Mucosa of descending colon (tissue), 3 donors: ENCODE results near the gene AKAP14. TPM values are rescaled to one million over a fixed set of nuclear protein-coding genes. Genes with fewer than 3 reads are reported as not detected.
"Not testable (repeated sequence)": the region's sequence is repeated elsewhere in the genome, so short reads cannot be mapped to it uniquely, and the experiment has no call there.

Experiments
- ATAC-seq: fragments of 200-7000 bp; cut with Tn5 transposase; one replicate; pipeline ENCODE4 v1.9.1; 2020; ENCODE audit warnings: mild to moderate bottlenecking, moderate library complexity
- DNase-seq, 3 donors: peaks; one replicate each; pipeline ENCODE4 v3.0.0-alpha.2; 2020
- H3K36me3 ChIP-seq: fragments of 200-600 bp; one replicate; pipeline ENCODE4 v1.8.0; 2021; ENCODE audit warnings: low read depth, mild to moderate bottlenecking
- H3K4me1 ChIP-seq: fragments of 200-600 bp; one replicate; pipeline ENCODE4 v1.8.0; 2021; ENCODE audit warnings: low read depth, mild to moderate bottlenecking
- H3K4me3 ChIP-seq: fragments of 200-600 bp; one replicate; pipeline ENCODE4 v1.8.0; 2021; ENCODE audit warnings: mild to moderate bottlenecking
- H3K9me3 ChIP-seq: fragments of 200-600 bp; one replicate; pipeline ENCODE4 v1.8.0; 2021; ENCODE audit warnings: mild to moderate bottlenecking
- CTCF ChIP-seq: fragments of 200-600 bp; IDR thresholded peaks from one replicate; pipeline ENCODE4 v1.8.0; 2022; ENCODE audit warnings: antibody characterized with exemption, mild to moderate bottlenecking
- intact Hi-C, 2 donors: fragments of 100-400 bp; cut with DNase I in 1 of 2; cut with micrococcal nuclease in 1 of 2; formaldehyde crosslinking; loops; one replicate each; pipeline versions ENCODE4 v1.11.0 to v1.11.1; 2022; cut with DNase I, micrococcal nuclease
- total RNA-seq, 3 donors: library from RNA; stranded (reverse); fragmentation: NEBNext Ultra II Directional in 2 of 3; extraction: Animal tissue kit (Norgen Biotek cat#: 25700) in 2 of 3; gene quantifications; one replicate each; pipeline versions ENCODE4 v1.2.1 to v1.2.4, GENCODE V29; 2021 to 2023
- donor health status: DM: no; HTN: no; CAD: no; lungs with moderate emphysema.
- donor health status: DM: no; HTN: no; CAD: no.
- donor health status: DM: no; HTN: yes; CAD: no.

The AKAP14 gene
- total RNA-seq, 3 donors from 2014 or later: not detected

DNA sequence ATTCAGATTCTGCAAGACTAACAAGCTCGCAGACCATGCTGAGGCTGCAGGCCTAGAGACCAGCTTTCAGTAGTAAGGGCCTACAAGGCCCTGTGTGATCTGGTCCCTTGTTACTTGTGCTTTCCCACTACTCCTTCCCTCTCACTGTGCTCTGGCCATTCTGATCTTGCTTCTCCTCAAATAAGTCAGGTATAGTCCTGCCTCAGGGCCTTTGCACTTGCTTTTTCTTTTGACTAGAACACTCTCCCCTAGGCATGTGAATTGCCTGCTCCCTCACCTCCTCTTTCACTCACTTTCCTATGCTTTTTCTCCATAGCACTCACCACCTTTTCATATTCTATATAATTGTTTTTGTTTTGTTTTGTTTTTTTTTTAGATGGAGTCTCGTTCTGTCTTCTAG, 22.2 kb downstream of the AKAP14 start:
- TF ChIP-seq CTCF: no peak

DNA sequence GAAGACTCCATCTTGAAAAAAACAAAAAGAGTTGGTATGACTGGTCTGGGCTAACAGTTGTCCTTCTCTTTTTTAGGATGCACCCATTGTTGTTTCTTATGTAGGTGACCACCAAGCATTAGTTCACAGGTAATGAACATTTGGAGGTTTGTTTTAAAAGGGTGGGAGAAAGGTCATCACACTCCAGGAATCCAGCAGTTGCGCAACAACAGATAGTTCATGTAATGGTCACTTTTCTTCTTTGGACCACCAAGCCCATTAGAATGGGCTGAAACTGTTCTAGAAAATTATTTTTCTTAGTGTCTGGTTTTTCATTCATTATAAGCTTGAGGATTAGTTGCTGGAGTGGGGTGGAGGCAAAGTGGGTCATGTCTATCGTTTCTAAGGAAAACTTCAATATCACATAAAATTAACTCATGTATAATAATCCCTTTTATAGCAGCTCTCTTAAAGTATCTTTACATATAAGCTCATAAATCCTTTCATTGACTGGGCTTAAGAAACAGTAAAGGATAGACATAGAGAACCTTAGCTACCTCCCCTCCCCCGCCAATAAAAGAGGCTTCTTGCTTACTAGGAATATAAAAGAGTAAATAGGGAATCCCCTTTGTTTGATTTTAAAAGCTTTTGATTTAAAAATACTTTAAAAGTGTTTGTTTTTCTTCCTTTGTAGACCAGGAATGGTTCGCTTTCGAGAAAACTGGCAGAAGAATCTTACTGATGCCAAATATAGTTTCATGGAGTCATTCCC, 24.3 kb downstream of the AKAP14 start:
- Histone ChIP-seq H3K4me1 (no peaks in the 10 kb centered on the region), H3K36me3 (no peaks in the 10 kb centered on the region), H3K9me3 (no peaks in the 10 kb centered on the region), H3K4me3 (no peak overlapping the region)
- TF ChIP-seq CTCF: no peak
- no peak for ATAC-seq
- intact Hi-C loops: no loop called here
- DNase-seq: no peak

More for the DNA sequence above, 22.2 kb downstream of the AKAP14 start:
- H3K36me3 ChIP-seq: no peaks in the 10 kb centered on the region
- no peaks in the 10 kb centered on the region for H3K4me1 ChIP-seq
- ATAC-seq (no peak), DNase-seq (no peak)
- intact Hi-C loops: no loop called here
- H3K9me3 ChIP-seq: no peaks in the 10 kb centered on the region
- no peak overlapping the region for H3K4me3 ChIP-seq

DNA sequence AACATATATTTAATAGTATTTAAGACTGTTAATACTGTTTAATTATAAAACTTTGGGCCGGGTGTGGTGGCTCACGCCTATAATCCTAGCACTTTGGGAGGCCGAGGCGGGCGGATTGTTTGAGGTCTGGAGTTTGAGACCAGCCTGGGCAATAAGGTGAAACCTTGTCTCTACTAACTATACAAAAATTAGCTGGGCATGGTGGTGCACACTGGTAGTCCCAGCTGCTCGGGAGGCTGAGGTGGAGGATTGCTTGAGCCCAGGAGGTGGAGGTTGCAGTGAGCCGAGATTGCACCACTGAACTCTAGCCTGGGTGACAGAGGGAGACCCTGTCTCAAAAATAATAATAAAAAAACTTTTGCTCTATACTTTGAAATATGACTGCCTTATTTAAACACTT, 26.7 kb downstream of the AKAP14 start:
- H3K4me1 ChIP-seq, H3K4me3 ChIP-seq, H3K9me3 ChIP-seq, ATAC-seq, H3K36me3 ChIP-seq, DNase-seq, intact Hi-C loops: not testable (repeated sequence)

- Histone ChIP-seq H3K36me3 (no peaks in the 10 kb centered on the region), H3K4me1 (no peaks in the 10 kb centered on the region), H3K9me3 (no peaks in the 10 kb centered on the region), H3K4me3 (no peak overlapping the region)
- intact Hi-C loops: no loop called here
- TF ChIP-seq CTCF: no peak
- DNase-seq (no peak), ATAC-seq (no peak)
Measured at GRCh38 chrX:119935215-119935874, 39.7 kb downstream of the AKAP14 start.

DNA sequence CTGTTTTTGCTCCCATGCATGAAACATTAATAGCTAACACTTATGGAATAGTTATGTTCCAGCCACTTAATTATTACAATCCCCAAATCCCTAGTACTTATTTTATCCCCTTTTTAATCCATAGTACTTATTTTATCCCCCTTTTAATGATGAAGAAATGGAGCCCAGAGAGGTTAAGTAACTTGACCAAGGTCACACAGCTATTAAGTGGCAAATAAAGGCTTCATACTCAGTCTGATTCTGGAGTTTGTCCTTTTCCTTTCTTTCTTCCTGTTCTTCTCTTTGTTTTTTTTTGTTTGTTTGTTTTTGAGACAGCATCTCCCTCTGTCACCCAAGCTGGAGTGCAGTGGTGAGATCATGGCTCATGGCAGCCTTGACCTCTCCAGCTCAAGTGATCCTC, 45.6 kb downstream of the AKAP14 start:
- Histone ChIP-seq H3K4me1 (no peaks in the 10 kb centered on the region), H3K4me3 (no peak overlapping the region), H3K9me3 (no peaks in the 10 kb centered on the region), H3K36me3 (no peaks in the 10 kb centered on the region)
- ATAC-seq (no peak), DNase-seq (no peak)
- intact Hi-C loops: no loop called here
- TF ChIP-seq CTCF: no peak

GRCh38 chrX:119942173-119942819, 46.6 kb downstream of the AKAP14 start:
- intact Hi-C loops: no loop called here
- ATAC-seq (no peak), DNase-seq (no peak)
- Histone ChIP-seq H3K4me1 (no peaks in the 10 kb centered on the region), H3K9me3 (no peaks in the 10 kb centered on the region), H3K36me3 (no peaks in the 10 kb centered on the region), H3K4me3 (no peak overlapping the region)
- TF ChIP-seq CTCF: no peak
